ENCODE results near the gene CDC42BPG.

Gene CDC42BPG

GRCh38 chr11:64814712-64815187, 29.7 kb downstream of the CDC42BPG start:
- Histone ChIP-seq H3K9me2 (replicated peaks; ENCODE audit: insufficient read depth, low read length) (no peaks in the 10 kb centered on the region), H4K20me1 (ENCODE audit: insufficient read depth, low read length) (no peaks in the 10 kb centered on the region), H3F3A (ENCODE audit: insufficient read depth, low read length) (0 out of 2 replicates have a peak, but pooled peaks cover 3% of the 10 kb centered on the region), H3K27me3 (replicated peaks; ENCODE audit: insufficient read depth, low read length) (no peaks in the 10 kb centered on the region), H3K4me1 (ENCODE audit: low read length) (0 out of 2 replicates have a peak, but pooled peaks cover under 1% of the 10 kb centered on the region), H3K27ac (ENCODE audit: low read length) (no peak overlapping the region), H3K9ac (ENCODE audit: low read length) (no peak overlapping the region), H3K4me3 (ENCODE audit: low read length) (no peak overlapping the region), H2AFZ (ENCODE audit: low read length) (no peak overlapping the region), H3K9me3 (replicated peaks; ENCODE audit: insufficient read depth, low read length) (no peaks in the 10 kb centered on the region), H3K36me3 (replicated peaks; ENCODE audit: insufficient read depth, low read length) (no peaks in the 10 kb centered on the region), H3K79me2 (ENCODE audit: low read length) (peaks cover under 1% of the 10 kb centered on the region; the same call in 1 of the 2 replicates), H3K4me2 (ENCODE audit: low read depth, low read length) (no peak overlapping the region)
- no peak for TF ChIP-seq EZH2 (optimal IDR thresholded peaks at IDR 0.05; ENCODE audit: low read depth, low read length)
- no peak for TF ChIP-seq EZH2phosphoT487 (IDR thresholded peaks at IDR 0.05; ENCODE audit: low read length)
- TF ChIP-seq CTCF (IDR thresholded peaks at IDR 0.05; ENCODE audit: low read length), result no peak
- no peak for DNase-seq

- Histone ChIP-seq H3F3A (ENCODE audit: insufficient read depth, low read length) (0 out of 2 replicates have a peak, but pooled peaks cover 3% of the 10 kb centered on the region), H4K20me1 (ENCODE audit: insufficient read depth, low read length) (no peaks in the 10 kb centered on the region), H3K27ac (ENCODE audit: low read length) (no peak overlapping the region), H3K4me1 (ENCODE audit: low read length) (peaks cover 6% of the 10 kb centered on the region), H3K27me3 (replicated peaks; ENCODE audit: insufficient read depth, low read length) (no peaks in the 10 kb centered on the region), H3K4me3 (ENCODE audit: low read length) (no peak overlapping the region), H3K9ac (ENCODE audit: low read length) (no peak overlapping the region), H3K36me3 (replicated peaks; ENCODE audit: insufficient read depth, low read length) (no peaks in the 10 kb centered on the region), H3K4me2 (ENCODE audit: low read depth, low read length) (no peak overlapping the region), H3K9me3 (replicated peaks; ENCODE audit: insufficient read depth, low read length) (no peaks in the 10 kb centered on the region), H3K79me2 (ENCODE audit: low read length) (peaks cover 5% of the 10 kb centered on the region), H2AFZ (ENCODE audit: low read length) (no peak overlapping the region), H3K9me2 (replicated peaks; ENCODE audit: insufficient read depth, low read length) (no peaks in the 10 kb centered on the region)
- DNase-seq, result no peak
- TF ChIP-seq EZH2phosphoT487 (IDR thresholded peaks at IDR 0.05; ENCODE audit: low read length), result no peak
- no peak for TF ChIP-seq EZH2 (optimal IDR thresholded peaks at IDR 0.05; ENCODE audit: low read depth, low read length)
- no peak for TF ChIP-seq CTCF (IDR thresholded peaks at IDR 0.05; ENCODE audit: low read length)
These were observed 30.6 kb downstream of the CDC42BPG start for GRCh38 chr11:64813826-64814225.

GRCh38 chr11:64810891-64811272, 33.6 kb downstream of the CDC42BPG start:
- no peaks in the 10 kb centered on the region for H3K36me3 ChIP-seq (replicated peaks; ENCODE audit: insufficient read depth, low read length)
- no peaks in the 10 kb centered on the region for H3K9me2 ChIP-seq (replicated peaks; ENCODE audit: insufficient read depth, low read length)
- H3K4me3 ChIP-seq (ENCODE audit: low read length), result peak overlapping the region; percentile 74
- H3K9ac ChIP-seq (ENCODE audit: low read length), result peak overlapping the region; percentile 70; the same call in 1 of the 2 replicates
- peaks cover 6% of the 10 kb centered on the region for H3K4me1 ChIP-seq (ENCODE audit: low read length)
- peak overlapping the region; percentile 24; the same call in 1 of the 2 replicates for H3K27ac ChIP-seq (ENCODE audit: low read length)
- peak overlapping the region; percentile 96 for H2AFZ ChIP-seq (ENCODE audit: low read length)
- peak; percentile 60 for DNase-seq
- no peaks in the 10 kb centered on the region for H3K9me3 ChIP-seq (replicated peaks; ENCODE audit: insufficient read depth, low read length)
- no peaks in the 10 kb centered on the region for H4K20me1 ChIP-seq (ENCODE audit: insufficient read depth, low read length)
- no peaks in the 10 kb centered on the region for H3K27me3 ChIP-seq (replicated peaks; ENCODE audit: insufficient read depth, low read length)
- H3K79me2 ChIP-seq (ENCODE audit: low read length), result peaks cover 5% of the 10 kb centered on the region
- H3F3A ChIP-seq (ENCODE audit: insufficient read depth, low read length), result 0 out of 2 replicates have a peak, but pooled peaks cover 3% of the 10 kb centered on the region
- TF ChIP-seq EZH2 (optimal IDR thresholded peaks at IDR 0.05; ENCODE audit: low read depth, low read length), result no peak
- TF ChIP-seq CTCF (IDR thresholded peaks at IDR 0.05; ENCODE audit: low read length), result no peak
- no peak for TF ChIP-seq EZH2phosphoT487 (IDR thresholded peaks at IDR 0.05; ENCODE audit: low read length)
- peak overlapping the region; percentile 83 for H3K4me2 ChIP-seq (ENCODE audit: low read depth, low read length)
